Astrocyte of the spinal cord (primary cell): ENCODE data around the gene GPR171.

Experiments
- DNase-seq: peaks from one replicate; pipeline ENCODE4 v3.0.0; 2011; ENCODE audit warnings: low read depth, low spot score
- H3K4me3 ChIP-seq: 2 replicates; pipeline ENCODE4 v1.5.1; 2011; ENCODE audit warnings: low read depth, mild to moderate bottlenecking, low read length, moderate library complexity
- CTCF ChIP-seq: IDR thresholded peaks from 2 replicates; pipeline ENCODE4 v1.5.1; 2012; ENCODE audit warnings: low read depth, mild to moderate bottlenecking, low read length, inconsistent platforms
- in situ Hi-C: cut with HindIII; loops from 2 replicates; pipeline ENCODE4 v1.10.0; 2017; ENCODE audit warnings: low sequenced_read_pairs

The GPR171 gene

GRCh38 chr3:151155409-151156128, 47.4 kb downstream of the GPR171 start:
- in situ Hi-C loops, result no loop called here
- no peak overlapping the region for H3K4me3 ChIP-seq
- DNase-seq, result no peak
- TF ChIP-seq CTCF, result no peak

GRCh38 chr3:151154566-151154965, 48.5 kb downstream of the GPR171 start:
- DNase-seq, result no peak
- TF ChIP-seq CTCF, result no peak
- in situ Hi-C loops, result no loop called here
- H3K4me3 ChIP-seq, result no peak overlapping the region

GRCh38 chr3:151152455-151153079, 50.4 kb downstream of the GPR171 start:
- no peak for DNase-seq
- no peak for TF ChIP-seq CTCF
- no peak overlapping the region for H3K4me3 ChIP-seq
- in situ Hi-C loops, result no loop called here
